GM12872 (cell line): ENCODE results near the gene PHF3.

Experiments
- TF ChIP-seq, protein P1 (sequence below): IDR thresholded peaks from 3 replicates; pipeline ENCODE4 v1.5.1; 2011; ENCODE audit warnings: low read depth, mild to moderate bottlenecking, low read length, moderate library complexity; ENCODE audit not compliant: insufficient read depth

PHF3 gene

DNA sequence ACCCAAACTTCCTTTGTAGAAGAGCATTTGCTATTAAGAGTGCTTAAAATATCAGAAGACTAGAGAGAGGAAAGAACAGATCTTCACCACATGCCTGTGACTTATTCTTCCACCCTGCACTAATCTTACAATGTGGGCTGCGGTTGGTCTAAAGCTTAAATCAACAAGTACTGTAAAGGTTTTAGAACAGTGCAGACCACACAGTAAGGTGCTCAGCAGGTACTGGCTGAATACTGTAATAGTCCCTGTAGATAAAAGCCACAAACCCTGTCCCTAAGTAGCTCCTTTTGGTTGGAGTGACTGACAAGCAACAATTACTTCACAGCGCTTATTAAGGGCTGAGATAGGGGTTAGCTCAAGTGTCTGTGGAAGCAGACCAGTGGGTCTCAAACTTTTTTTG is 972 bp upstream of the PHF3 start:
- TF ChIP-seq, protein P1, sequence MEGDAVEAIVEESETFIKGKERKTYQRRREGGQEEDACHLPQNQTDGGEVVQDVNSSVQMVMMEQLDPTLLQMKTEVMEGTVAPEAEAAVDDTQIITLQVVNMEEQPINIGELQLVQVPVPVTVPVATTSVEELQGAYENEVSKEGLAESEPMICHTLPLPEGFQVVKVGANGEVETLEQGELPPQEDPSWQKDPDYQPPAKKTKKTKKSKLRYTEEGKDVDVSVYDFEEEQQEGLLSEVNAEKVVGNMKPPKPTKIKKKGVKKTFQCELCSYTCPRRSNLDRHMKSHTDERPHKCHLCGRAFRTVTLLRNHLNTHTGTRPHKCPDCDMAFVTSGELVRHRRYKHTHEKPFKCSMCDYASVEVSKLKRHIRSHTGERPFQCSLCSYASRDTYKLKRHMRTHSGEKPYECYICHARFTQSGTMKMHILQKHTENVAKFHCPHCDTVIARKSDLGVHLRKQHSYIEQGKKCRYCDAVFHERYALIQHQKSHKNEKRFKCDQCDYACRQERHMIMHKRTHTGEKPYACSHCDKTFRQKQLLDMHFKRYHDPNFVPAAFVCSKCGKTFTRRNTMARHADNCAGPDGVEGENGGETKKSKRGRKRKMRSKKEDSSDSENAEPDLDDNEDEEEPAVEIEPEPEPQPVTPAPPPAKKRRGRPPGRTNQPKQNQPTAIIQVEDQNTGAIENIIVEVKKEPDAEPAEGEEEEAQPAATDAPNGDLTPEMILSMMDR, result no peak

DNA sequence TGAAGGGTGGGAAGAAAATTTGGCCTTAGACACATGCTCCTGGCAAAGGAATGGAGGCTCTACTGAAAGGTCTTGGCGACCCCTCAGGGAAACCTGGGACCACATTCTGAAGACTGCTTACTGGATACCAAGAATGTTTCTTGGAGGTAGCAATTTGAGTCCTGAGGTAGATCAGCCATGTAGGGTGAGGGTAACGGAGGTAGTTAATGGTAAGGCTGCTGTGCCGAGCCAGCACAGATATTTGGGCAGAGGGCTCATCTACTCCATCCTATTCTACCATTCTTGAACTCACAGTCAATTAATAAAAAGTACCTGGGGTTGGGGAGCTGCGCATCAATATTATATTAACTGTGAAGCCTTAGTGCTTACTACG is 401 bp upstream of the PHF3 start:
- TF ChIP-seq, protein P1, result no peak

DNA sequence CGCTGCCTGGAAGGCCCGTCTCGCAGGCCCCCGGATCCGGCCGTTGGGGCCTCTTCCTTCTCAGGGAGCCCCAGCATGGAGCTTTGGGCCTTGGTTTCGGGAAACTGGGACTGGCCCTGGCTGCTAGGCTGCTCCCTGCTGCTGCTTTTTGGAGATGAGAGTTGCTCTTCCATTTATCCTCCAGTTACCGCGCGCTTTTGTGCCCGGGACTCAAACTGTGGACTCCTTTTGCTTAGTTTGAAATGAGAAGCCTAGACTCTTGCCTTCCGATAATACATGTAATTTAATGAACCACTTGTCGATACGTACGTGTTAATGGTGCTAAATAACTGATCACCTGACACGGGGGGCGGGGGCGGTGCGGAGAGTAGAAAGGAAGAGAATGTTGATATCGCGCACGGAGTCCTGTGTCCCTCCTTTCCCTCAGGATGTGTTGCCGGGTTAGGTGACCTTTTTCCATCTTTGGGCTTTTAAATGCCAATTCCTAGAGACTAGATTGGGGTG is 968 bp downstream of the PHF3 start:
- TF ChIP-seq, protein P1, result no peak

DNA sequence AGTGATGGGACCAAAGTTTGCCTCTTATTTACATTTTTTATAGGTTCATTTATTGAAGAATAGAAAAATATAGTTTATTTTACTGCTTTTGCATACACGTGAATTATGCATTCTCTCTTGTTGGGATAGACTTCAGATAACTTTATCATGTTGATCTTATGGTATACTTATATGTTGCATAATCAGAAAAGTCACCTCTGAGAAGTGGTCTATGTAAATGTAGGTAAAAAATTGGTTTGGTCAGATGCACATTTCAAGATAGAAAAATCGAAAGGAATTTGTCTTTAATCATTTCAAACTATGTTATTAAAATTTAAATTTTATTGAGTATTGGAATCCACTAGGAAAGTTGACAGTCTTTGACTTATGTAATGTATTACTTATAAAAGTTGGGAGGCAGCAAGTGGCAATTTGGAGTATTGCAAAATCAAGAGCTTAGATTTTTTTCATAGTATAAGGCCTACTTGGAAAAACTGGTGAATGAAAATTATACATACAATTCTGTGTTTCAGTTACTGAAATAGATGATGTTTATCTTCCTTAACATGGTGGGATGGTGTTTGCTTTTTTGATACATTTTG is 2.4 kb downstream of the PHF3 start:
- TF ChIP-seq, protein P1, result no peak

DNA sequence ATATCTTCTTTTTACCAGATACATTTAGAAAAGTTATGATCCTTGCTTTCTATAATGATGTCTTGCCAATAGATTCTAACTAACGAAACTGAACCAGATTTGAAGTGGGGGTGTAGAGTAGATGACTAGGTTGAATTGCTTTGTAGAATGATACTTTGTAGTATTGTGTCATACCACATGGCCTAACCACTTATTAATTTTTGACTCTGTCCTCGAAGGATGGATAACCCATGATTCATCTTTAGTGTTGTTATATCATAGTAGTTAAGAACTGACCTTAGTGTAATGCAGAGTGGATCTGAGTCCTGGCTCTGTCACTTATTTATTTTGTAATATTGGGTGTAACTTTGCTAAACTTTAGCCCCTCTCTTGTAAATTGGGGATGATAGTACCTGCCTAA is 4.5 kb downstream of the PHF3 start:
- TF ChIP-seq, protein P1, result no peak

DNA sequence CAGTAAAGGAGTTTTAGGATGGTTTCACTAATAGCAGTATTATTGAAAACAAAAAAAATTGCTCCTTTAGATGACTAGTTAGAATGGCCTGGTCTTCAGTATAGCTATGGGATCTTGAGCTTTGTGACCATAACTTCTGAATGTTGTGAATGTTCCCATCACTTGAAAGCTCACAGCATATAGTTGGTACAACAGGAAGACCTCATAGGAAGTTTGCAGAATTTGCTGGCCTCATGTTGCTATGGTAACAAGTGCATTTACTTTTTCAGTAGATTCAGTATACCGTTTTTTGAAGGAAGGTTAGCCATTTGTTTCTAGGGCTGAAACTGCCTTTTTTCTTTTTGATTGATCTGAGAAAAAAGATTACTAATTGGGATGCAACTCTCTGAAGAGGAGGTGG is 8.3 kb downstream of the PHF3 start:
- TF ChIP-seq, protein P1, result no peak

DNA sequence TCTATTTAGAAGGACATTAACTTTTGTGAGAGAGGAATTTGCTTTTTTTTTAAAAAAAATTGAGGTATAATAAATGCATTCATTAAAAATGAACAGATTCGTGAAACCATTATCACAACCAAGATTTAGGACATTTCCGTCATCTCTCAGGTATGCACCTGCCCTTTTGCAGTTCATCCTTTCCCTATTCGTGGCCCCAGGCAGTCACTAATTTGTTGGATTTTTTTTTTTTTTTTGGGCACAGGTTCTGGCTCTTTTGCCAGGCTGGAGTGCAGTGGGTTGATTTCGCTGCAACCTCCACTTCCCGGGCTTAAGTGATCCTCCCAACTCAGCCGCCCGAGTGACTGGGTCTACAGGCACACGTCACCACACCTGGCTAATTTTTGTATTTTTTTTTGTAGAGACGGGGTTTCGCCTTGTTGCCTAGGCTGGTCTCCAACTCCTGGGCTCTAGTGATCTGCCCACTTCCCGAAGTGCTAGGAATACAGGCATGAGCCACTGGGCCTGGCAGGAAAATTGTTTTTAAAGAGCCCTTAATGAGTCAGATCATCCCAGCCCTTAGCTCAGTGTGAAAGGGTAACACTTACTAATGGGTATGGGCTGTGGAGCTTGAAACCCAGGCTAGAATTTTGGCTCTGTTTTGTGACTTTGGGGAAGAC is 9.2 kb downstream of the PHF3 start:
- TF ChIP-seq, protein P1, result no peak
